ENCODE data around the gene XXYLT1.

GRCh38 chr3:195226445-195226844 lies 44.5 kb downstream of the XXYLT1 start:
- TF ChIP-seq POLR2A (IDR thresholded peaks at IDR 0.05), result no peak
- TF ChIP-seq CTCF (IDR thresholded peaks at IDR 0.05), result no peak
